ENCODE results near the gene SLU7.

The SLU7 gene

DNA sequence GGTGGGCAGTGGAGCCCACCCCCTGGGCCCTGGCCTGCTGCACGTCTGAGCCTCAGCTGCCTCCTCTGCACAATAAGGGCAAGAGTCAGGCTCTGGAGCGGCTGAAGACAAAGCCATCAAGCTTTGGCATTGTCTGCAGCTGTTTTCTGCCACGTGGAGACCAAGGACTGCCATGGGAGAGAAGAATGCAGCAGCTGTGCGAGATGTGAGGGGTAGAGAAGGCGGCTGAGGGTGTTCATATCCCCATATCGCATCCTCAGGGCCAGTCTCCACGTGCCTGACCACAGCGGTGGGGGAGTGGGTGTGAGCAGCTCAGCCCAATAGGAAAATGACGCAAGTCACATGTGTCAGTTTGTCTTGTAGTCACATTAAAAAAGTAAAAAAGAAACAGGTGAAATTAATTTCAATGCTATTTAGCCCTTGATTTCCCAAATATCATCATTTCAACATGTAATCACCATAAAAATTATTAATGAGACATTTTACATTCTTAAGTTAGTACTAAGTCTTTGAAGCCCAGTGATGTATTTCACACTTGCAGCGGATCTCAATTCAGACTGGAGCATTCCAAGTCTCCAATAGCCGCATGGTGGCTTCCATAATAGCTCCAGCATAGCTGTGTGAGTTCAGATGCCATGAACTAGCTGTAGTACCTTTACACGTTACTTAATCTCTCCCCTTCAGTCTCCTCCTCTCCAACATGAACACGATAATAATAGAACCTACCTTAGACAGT lies 55.1 kb downstream of the SLU7 start:
- no peak for DNase-seq

DNA sequence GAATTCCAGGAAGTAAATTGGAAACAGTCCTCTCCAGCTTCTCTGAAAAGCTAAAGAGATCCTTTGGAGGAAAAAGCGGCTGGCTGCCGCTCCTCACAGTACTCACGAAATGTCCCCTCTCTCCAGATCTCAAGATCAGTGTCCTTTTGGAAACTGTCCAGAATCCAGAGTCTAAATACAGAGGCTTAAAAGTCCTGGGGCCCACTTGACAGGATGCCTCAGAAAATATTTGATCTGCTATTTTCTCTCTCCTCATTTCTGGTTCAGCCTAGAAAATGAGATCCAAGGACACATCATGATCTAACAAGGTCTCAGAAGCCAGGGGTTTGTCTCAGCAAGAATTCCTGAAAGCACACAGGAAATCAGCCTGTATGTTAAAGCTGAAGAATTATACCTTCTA lies 55.7 kb downstream of the SLU7 start:
- DNase-seq = no peak

DNA sequence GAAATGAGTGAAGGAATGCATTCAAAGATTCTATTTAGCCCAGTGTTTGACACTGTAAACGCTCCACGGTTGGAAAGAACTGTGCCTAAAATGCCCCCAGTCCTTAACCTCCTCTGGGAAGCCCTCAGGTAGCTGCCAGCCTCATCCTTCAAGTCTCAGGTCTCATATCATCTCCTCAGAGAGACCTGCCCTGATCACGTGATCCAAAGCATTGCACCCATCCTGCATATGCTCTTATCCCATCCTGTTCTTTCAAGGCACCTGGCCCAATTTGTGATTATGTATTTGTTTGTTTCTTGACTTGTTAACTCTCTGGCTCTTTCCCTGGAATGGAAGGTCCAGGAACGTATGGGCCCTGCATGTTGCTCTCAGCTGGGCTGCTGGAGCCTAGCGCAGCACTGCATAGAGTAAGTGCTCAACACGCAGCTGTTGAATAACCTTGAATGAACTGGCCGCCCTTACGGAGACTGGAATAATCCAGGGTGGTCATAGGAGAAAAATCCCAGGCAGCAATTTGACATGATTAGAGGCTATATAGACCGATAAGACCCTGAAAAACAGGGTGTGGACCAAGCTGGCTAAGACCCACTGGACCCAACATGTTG lies 57.2 kb downstream of the SLU7 start:
- DNase-seq = no peak

DNA sequence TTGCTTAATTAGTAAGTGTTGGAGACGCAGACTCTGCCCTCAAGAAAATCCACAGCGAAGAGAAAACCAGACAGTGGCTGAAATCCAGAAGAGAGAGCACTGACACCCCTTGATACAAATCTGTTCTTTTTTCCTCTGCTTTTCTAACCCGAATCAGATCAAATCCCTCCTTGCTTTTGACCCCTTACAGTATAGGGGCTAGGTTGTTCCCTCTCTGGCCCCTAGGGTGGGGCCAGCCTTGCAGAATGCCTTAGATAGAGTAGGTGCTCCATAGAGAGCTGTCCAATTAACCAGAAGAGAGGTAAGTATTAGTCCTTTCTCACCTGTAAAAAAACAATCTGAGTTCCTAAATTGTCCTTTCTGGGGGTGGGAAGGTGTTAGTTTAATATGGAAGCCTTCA lies 58.6 kb downstream of the SLU7 start:
- DNase-seq = no peak

DNA sequence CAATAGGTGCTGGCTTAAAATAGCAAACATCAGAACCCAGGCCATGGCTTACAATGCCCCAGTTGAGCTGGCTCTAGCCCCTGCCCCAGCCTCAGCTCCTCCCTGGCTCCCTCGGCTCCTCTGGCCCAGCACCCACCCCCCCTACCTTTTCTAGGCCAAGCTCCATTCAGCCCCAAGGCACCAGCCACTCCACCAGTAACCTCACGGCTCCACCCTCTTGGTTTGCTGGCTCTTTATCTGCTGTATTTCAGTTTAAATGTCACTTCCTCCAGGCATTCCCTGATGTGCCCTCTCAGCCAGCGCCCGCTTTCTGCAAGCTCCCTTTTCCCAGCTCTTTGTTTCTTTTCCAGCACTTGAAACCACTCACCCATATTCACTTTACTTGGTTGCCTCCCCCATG lies 59.1 kb downstream of the SLU7 start:
- DNase-seq = no peak

DNA sequence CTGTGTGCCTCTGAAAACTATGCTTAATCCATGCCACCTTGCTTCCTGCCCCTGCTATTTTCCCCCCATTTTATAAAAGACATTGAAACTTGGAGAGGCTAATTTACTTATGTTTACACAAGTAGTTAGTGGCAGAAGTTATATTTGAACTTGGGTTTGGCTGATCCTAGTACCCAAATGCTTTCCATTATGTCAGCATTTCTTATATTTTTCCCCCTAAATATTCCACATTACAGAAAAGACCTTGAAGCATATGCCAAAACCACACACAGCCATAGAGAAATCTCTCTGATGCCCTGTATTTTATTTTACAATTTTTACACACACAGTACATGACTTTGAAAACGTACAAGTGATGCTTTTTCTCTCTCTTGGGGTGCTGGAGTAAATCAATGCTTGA lies 59.6 kb downstream of the SLU7 start:
- DNase-seq = no peak

DNA sequence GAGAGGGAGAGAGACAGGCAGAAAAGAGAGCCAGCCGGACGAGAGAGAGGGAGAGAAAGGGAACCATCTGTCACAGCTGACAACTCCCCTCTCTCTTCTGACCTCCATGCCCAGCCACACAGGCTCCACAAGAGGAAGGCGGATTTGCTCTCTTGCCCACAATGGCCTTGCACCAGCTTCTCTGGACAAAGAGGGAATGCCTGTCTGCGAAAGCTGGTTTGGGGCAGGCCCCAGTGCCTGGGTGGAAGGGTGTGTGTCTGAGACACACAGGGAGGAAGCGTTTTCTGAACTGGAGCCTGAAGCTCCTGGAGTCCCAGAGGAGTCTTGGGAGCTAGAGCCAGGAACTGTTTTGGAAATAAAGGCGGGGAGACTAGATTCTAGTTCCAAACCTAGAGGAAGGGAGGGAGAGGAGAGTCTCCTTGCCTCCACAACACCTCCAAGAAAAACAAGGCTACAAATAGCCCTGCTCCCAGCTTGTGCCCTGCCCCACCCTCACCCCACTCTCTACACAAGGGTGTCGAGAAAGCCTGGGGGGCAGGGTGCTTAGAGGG lies 60.9 kb downstream of the SLU7 start:
- DNase-seq = peak in 1 of 2 experiments; percentile 25

DNA sequence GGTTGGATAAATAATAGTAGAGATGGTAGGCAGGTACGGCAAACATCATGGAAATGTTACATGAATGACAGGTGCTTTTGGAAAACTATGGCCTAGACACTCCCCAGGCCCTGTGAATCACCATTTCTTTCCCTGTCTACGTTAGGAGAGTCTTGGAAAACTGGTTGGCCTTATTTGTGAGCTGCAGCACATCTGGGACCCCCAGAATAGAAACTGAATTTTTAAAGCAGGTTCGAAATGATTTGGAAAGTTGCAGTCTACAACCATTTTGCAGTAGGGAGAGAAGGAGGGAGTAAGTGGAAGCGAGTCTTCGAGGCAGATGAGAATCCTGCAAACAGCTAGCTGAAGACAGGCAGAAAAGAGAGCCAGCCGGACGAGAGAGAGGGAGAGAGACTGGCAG lies 61.5 kb downstream of the SLU7 start:
- no peak for DNase-seq

DNA sequence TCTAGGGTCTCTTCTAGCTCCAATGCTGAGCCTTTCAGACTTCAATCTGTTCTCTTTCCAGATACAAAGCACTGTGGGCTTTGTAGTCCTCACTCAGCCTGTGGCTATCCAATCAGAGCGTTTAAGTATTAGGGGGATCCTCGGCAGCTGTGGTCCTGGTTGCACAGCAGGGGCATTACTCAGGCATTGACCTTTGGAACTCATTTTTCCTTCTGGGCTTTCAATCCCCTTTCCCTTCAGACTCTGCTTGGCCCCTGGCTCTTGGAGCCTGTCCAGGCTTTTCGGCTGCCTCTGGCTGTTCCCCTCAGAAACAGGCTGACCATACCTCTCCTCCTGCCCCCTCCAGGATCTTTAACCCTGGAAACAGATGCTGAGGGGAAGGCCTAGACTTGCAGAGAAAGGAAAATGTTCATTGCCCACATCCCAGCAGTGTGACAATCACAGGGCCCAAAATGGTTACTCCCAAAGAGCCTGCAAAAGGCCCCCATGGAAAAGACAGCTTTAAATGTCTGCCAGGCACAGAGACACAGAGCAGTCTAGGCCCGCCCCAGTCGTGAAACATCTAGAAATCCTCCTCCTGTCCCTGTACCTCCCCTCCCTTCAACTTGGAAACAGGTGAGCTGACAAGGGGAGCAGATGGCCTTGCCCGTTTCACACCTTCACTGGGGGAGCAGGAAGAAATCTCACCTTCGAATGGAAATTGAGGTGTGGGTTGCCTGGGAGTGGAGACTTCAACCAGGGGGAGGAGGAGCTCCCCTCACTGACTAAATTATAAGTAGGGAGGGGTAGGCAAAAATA lies 62.1 kb downstream of the SLU7 start:
- no peak for DNase-seq

DNA sequence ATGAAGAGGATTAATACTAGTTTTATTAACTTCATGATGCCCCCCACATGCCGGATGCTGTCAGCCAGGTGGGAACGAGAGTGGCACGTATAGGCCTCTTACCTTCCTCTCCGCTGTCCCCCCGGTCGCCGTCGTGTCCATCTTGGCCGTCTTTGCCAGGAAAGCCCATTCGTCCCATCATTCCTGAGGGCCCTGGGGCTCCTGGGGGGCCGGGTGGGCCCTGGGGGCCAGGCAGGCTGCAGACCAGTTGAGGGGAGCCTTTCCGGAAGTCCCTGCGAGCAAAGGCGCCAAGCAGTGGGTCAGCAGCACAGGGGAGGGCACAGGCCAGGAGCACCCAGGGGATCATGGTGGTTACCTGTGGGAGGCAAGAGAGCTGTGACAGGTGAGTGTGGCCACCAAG lies 64.2 kb downstream of the SLU7 start:
- DNase-seq = no peak

DNA sequence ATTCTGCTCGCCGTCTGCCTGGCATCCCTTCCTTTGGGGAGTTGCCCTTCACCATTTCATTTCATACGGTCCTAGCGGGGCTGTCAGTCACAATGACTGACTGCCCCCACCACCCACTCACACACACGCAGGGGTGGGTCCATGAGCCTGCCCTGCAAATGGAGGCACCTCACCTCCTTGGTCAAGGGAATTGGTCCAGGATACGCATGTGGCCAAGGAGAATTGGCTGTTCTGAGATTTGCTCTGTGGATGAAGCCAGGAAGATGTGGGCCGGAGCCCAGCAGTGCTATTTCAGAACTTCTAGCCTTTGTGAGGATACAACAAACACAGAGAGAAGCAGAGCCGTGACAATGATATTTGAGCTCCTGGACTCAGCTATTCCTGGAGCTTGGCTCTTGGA lies 65.5 kb downstream of the SLU7 start:
- no peak for DNase-seq

DNA sequence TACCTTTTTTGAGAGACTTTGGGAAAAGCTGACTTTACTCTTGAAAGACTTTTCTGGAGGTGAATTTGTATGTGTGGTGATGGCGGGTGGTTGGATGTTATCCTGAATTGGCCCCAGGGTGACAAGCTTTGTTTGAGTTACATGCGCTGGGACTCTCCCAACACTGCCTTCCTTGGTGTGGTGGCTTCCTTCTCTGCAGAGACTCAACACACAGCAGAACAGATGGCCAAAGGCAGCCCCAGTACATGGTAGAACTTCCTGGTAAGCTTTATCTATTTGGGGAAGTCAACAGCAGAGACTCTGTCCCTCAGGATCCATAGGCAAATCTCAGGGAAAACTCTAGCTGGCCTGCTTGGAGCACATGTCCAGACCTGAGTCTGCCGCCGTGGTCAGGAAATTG lies 66.6 kb downstream of the SLU7 start:
- DNase-seq = no peak
